Activated naive CD4-positive, alpha-beta T cell treated with anti-CD3 and anti-CD28 coated beads, Interleukin-2, amount 10 ng/mL, durations not matched to agents 7 days and 5 days (primary cell): ENCODE measurements around the gene STK40.

ENCODE experiments used
- CTCF ChIA-PET: fragments of 350-600 bp; sonication (Branson Sonifier 250); formaldehyde crosslinking; loops from one replicate; lab custom pipeline; 2021; ENCODE audit warnings: antibody characterized with exemption; lab: Charles Lee
- DNase-seq: peaks from one replicate; pipeline ENCODE4 v3.0.0-alpha.2; 2020
- H3K27ac Mint-ChIP-seq: one replicate; pipeline ENCODE4 v1.8.0; 2021; ENCODE audit warnings: mild to moderate bottlenecking, moderate library complexity, mixed read lengths
- H3K27me3 Mint-ChIP-seq: one replicate; pipeline ENCODE4 v1.8.0; 2021; ENCODE audit warnings: mild to moderate bottlenecking, mixed read lengths
- H3K36me3 Mint-ChIP-seq: one replicate; pipeline ENCODE4 v1.8.0; 2021; ENCODE audit warnings: mixed read lengths
- H3K4me1 Mint-ChIP-seq: one replicate; pipeline ENCODE4 v1.8.0; 2021; ENCODE audit warnings: mixed read lengths
- H3K4me3 Mint-ChIP-seq: one replicate; pipeline ENCODE4 v1.8.0; 2021; ENCODE audit warnings: mild to moderate bottlenecking, moderate library complexity, mixed read lengths
- H3K9me3 Mint-ChIP-seq: one replicate; pipeline ENCODE4 v1.8.0; 2021; ENCODE audit warnings: mixed read lengths

Gene STK40

GRCh38 chr1:36380143-36380619, 5.5 kb downstream of the STK40 start:
- DNase-seq, result no peak
- Mint-ChIP-seq H3K4me1 (peaks cover 79% of the 10 kb centered on the region), H3K27me3 (no peaks in the 10 kb centered on the region), H3K9me3 (no peaks in the 10 kb centered on the region), H3K27ac (no peak overlapping the region), H3K36me3 (peaks cover 33% of the 10 kb centered on the region), H3K4me3 (no peak overlapping the region)
- CTCF ChIA-PET, result interaction anchor here (1.0 kb wide), 1 partner anchor 11 kb away, joined by 3 read pairs; no protein-coding TSS in a partner anchor

GRCh38 chr1:36377791-36378492, 7.8 kb downstream of the STK40 start:
- H3K4me3 Mint-ChIP-seq, result no peak overlapping the region
- no peaks in the 10 kb centered on the region for H3K9me3 Mint-ChIP-seq
- H3K36me3 Mint-ChIP-seq, result peaks cover 34% of the 10 kb centered on the region
- peaks cover 82% of the 10 kb centered on the region for H3K4me1 Mint-ChIP-seq
- no peaks in the 10 kb centered on the region for H3K27me3 Mint-ChIP-seq
- CTCF ChIA-PET, result interaction anchor here (1.3 to 2.4 kb wide), 4 partner anchors 9 to 35 kb away, joined by 5 to 11 read pairs (median 6); no protein-coding TSS in a partner anchor
- DNase-seq, result no peak
- peak overlapping the region; percentile 84 for H3K27ac Mint-ChIP-seq

- no peaks in the 10 kb centered on the region for H3K27me3 Mint-ChIP-seq
- no peak for DNase-seq
- peaks cover 28% of the 10 kb centered on the region for H3K36me3 Mint-ChIP-seq
- no peak overlapping the region for H3K4me3 Mint-ChIP-seq
- peak overlapping the region; percentile 96 for H3K27ac Mint-ChIP-seq
- H3K9me3 Mint-ChIP-seq, result no peaks in the 10 kb centered on the region
- peaks cover 77% of the 10 kb centered on the region for H3K4me1 Mint-ChIP-seq
- CTCF ChIA-PET, result interaction anchor here (1.4 kb wide), 1 partner anchor 56 kb away, joined by 3 read pairs; no protein-coding TSS in a partner anchor
Observed at GRCh38 chr1:36372617-36373016, 13.1 kb downstream of the STK40 start.

GRCh38 chr1:36369061-36369861, 16.5 kb downstream of the STK40 start:
- no peaks in the 10 kb centered on the region for H3K27me3 Mint-ChIP-seq
- DNase-seq, result peak; percentile 89
- peak overlapping the region; percentile 96 for H3K27ac Mint-ChIP-seq
- CTCF ChIA-PET, result interaction anchor here (1.1 to 5.2 kb wide), 18 partner anchors 9 to 219 kb away, joined by 3 to 83 read pairs (median 7); partner anchors contain the start of genes LSM10, SH3D21, STK40 and TRAPPC3
- H3K4me3 Mint-ChIP-seq, result no peak overlapping the region
- H3K9me3 Mint-ChIP-seq, result no peaks in the 10 kb centered on the region
- peaks cover 18% of the 10 kb centered on the region for H3K36me3 Mint-ChIP-seq
- H3K4me1 Mint-ChIP-seq, result peaks cover 78% of the 10 kb centered on the region

GRCh38 chr1:36367798-36368197, 17.9 kb downstream of the STK40 start:
- H3K4me1 Mint-ChIP-seq, result peaks cover 63% of the 10 kb centered on the region
- H3K4me3 Mint-ChIP-seq, result no peak overlapping the region
- peak overlapping the region; percentile 96 for H3K27ac Mint-ChIP-seq
- no peak for DNase-seq
- H3K36me3 Mint-ChIP-seq, result peaks cover 21% of the 10 kb centered on the region
- no peaks in the 10 kb centered on the region for H3K27me3 Mint-ChIP-seq
- CTCF ChIA-PET, result interaction anchor here (0.6 to 5.2 kb wide), 20 partner anchors 10 to 218 kb away, joined by 3 to 83 read pairs (median 6); partner anchors contain the start of genes EVA1B, LSM10, SH3D21 and STK40
- H3K9me3 Mint-ChIP-seq, result no peaks in the 10 kb centered on the region

GRCh38 chr1:36367066-36367465, 18.7 kb downstream of the STK40 start:
- peak; percentile 68 for DNase-seq
- Mint-ChIP-seq H3K4me3 (no peak overlapping the region), H3K27me3 (no peaks in the 10 kb centered on the region), H3K27ac (peak overlapping the region; percentile 96), H3K9me3 (no peaks in the 10 kb centered on the region), H3K4me1 (peaks cover 56% of the 10 kb centered on the region), H3K36me3 (peaks cover 24% of the 10 kb centered on the region)
- CTCF ChIA-PET, result interaction anchor here (0.9 to 5.2 kb wide), 14 partner anchors 14 to 217 kb away, joined by 3 to 83 read pairs (median 6); partner anchors contain the start of genes EVA1B, SH3D21, STK40 and TRAPPC3

- CTCF ChIA-PET, result interaction anchor here (1.2 to 5.2 kb wide), 7 partner anchors 13 to 216 kb away, joined by 3 to 83 read pairs (median 17); partner anchors contain the start of genes STK40 and TRAPPC3
- peaks cover 57% of the 10 kb centered on the region for H3K4me1 Mint-ChIP-seq
- no peaks in the 10 kb centered on the region for H3K27me3 Mint-ChIP-seq
- H3K36me3 Mint-ChIP-seq, result peaks cover 30% of the 10 kb centered on the region
- no peaks in the 10 kb centered on the region for H3K9me3 Mint-ChIP-seq
- peak; percentile 84 for DNase-seq
- peak overlapping the region; percentile 8 for H3K4me3 Mint-ChIP-seq
- peak overlapping the region; percentile 96 for H3K27ac Mint-ChIP-seq
Observed at GRCh38 chr1:36366091-36366661, 19.5 kb downstream of the STK40 start.

- no peaks in the 10 kb centered on the region for H3K27me3 Mint-ChIP-seq
- CTCF ChIA-PET, result interaction anchor here (0.6 kb wide), 1 partner anchor 85 kb away, joined by 3 read pairs; the partner anchor contains the start of gene OSCP1
- no peaks in the 10 kb centered on the region for H3K9me3 Mint-ChIP-seq
- peaks cover 60% of the 10 kb centered on the region for H3K4me1 Mint-ChIP-seq
- H3K36me3 Mint-ChIP-seq, result peaks cover 35% of the 10 kb centered on the region
- no peak for DNase-seq
- peak overlapping the region; percentile 96 for H3K27ac Mint-ChIP-seq
- no peak overlapping the region for H3K4me3 Mint-ChIP-seq
Observed at GRCh38 chr1:36365381-36365780, 20.3 kb downstream of the STK40 start.

GRCh38 chr1:36359911-36360550, 25.7 kb downstream of the STK40 start:
- peaks cover 26% of the 10 kb centered on the region for H3K4me1 Mint-ChIP-seq
- peak overlapping the region; percentile 95 for H3K27ac Mint-ChIP-seq
- no peaks in the 10 kb centered on the region for H3K9me3 Mint-ChIP-seq
- no peaks in the 10 kb centered on the region for H3K27me3 Mint-ChIP-seq
- peak; percentile 55 for DNase-seq
- peaks cover 44% of the 10 kb centered on the region for H3K36me3 Mint-ChIP-seq
- CTCF ChIA-PET, result interaction anchor here (1.1 to 1.6 kb wide), 3 partner anchors 9 to 27 kb away, joined by 5 to 6 read pairs (median 5); no protein-coding TSS in a partner anchor
- no peak overlapping the region for H3K4me3 Mint-ChIP-seq

GRCh38 chr1:36359383-36359782, 26.3 kb downstream of the STK40 start:
- CTCF ChIA-PET, result interaction anchor here (1.1 to 1.3 kb wide), 2 partner anchors 10 to 17 kb away, joined by 5 read pairs; no protein-coding TSS in a partner anchor
- H3K4me3 Mint-ChIP-seq, result no peak overlapping the region
- H3K36me3 Mint-ChIP-seq, result peaks cover 47% of the 10 kb centered on the region
- peaks cover 26% of the 10 kb centered on the region for H3K4me1 Mint-ChIP-seq
- peak overlapping the region; percentile 95 for H3K27ac Mint-ChIP-seq
- H3K27me3 Mint-ChIP-seq, result no peaks in the 10 kb centered on the region
- no peaks in the 10 kb centered on the region for H3K9me3 Mint-ChIP-seq
- no peak for DNase-seq

- Mint-ChIP-seq H3K36me3 (peaks cover 53% of the 10 kb centered on the region), H3K27ac (peak overlapping the region; percentile 95), H3K4me1 (peaks cover 31% of the 10 kb centered on the region), H3K27me3 (no peaks in the 10 kb centered on the region), H3K4me3 (no peak overlapping the region), H3K9me3 (no peaks in the 10 kb centered on the region)
- CTCF ChIA-PET, result interaction anchor here (1.1 to 2.3 kb wide), 3 partner anchors 10 to 16 kb away, joined by 5 to 7 read pairs (median 5); no protein-coding TSS in a partner anchor
- no peak for DNase-seq
Observed at GRCh38 chr1:36358514-36359084, 27.1 kb downstream of the STK40 start.

GRCh38 chr1:36355811-36356210, 29.9 kb downstream of the STK40 start:
- no peaks in the 10 kb centered on the region for H3K9me3 Mint-ChIP-seq
- peaks cover 44% of the 10 kb centered on the region for H3K4me1 Mint-ChIP-seq
- CTCF ChIA-PET, result interaction anchor here (7.1 kb wide), 1 partner anchor 13 kb away, joined by 67 read pairs; no protein-coding TSS in a partner anchor
- H3K4me3 Mint-ChIP-seq, result no peak overlapping the region
- no peak overlapping the region for H3K27ac Mint-ChIP-seq
- H3K27me3 Mint-ChIP-seq, result no peaks in the 10 kb centered on the region
- H3K36me3 Mint-ChIP-seq, result peaks cover 42% of the 10 kb centered on the region
- DNase-seq, result no peak
